ENCODE measurements around the gene RASA3.

DNA sequence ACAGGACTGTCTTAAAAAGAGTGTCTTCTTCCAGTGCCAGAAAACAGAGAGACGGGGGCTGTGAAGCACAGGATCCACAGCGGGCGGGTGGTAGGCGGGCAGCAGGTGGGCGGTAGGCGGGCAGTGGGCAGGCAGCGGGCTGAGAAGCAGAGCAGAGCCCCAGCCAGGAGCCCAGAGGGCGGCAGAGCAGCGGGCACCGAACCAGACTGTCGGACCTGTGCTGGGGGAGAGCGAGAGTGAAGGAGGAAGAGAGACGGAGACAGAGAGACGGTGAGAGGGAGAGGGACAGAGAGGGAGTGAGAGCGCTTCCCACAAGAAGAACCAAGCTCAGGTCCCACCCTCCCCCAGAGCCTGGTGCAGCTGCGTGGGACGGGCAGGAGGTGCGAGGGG, 30.3 kb downstream of the RASA3 start:
- no peak for TF ChIP-seq CTCF (IDR thresholded peaks at IDR 0.05)
- TF ChIP-seq POLR2A (IDR thresholded peaks at IDR 0.05), result no peak

All from right lobe of liver (tissue), 4 donors.